HG03196 (cell line): ENCODE data around the gene PLEK2.
"Not testable (repeated sequence)": the region's sequence is repeated elsewhere in the genome, so short reads cannot be mapped to it uniquely, and the experiment has no call there.

Experiments
- ATAC-seq: cut with Tn5 transposase; IDR thresholded peaks from one replicate; pipeline ENCODE4 v1.9.1; 2021; ENCODE audit not compliant: unreplicated experiment

Gene PLEK2, protein sequence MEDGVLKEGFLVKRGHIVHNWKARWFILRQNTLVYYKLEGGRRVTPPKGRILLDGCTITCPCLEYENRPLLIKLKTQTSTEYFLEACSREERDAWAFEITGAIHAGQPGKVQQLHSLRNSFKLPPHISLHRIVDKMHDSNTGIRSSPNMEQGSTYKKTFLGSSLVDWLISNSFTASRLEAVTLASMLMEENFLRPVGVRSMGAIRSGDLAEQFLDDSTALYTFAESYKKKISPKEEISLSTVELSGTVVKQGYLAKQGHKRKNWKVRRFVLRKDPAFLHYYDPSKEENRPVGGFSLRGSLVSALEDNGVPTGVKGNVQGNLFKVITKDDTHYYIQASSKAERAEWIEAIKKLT

DNA sequence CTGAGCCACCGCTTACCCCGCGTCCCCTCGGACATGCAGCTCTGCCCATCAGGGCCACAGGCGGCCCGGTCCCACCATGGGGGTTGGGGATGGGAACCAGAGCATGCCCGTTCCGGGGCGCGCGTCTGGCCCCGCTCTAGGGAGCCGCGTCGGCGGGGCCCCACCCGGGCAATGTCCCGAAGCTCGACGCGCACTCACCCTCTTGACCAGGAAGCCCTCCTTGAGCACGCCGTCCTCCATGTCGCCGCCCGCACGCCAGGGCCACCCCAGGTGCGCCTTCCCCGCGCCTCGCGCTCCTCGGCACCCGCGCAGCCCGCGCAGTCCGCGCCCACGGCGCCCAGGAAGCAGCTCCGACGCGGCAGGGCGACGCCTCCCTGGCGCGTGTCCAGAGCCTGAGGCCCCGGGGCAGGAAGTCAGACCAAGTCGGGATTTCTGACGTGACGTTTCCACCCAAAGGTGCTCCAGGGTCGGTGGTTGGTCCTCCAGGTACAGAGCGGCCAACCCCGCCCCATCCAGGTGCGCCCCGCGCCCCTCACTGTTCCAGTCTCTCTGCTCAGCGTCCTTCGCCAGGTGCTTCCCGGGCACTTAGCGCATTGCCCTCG is at the start of gene PLEK2:
Gene PLEK2 (minus strand): TSS at position 346 of the 602 bp plus-strand sequence. CDS start 106 bp downstream, at position 240.
- ATAC-seq: no peak

DNA sequence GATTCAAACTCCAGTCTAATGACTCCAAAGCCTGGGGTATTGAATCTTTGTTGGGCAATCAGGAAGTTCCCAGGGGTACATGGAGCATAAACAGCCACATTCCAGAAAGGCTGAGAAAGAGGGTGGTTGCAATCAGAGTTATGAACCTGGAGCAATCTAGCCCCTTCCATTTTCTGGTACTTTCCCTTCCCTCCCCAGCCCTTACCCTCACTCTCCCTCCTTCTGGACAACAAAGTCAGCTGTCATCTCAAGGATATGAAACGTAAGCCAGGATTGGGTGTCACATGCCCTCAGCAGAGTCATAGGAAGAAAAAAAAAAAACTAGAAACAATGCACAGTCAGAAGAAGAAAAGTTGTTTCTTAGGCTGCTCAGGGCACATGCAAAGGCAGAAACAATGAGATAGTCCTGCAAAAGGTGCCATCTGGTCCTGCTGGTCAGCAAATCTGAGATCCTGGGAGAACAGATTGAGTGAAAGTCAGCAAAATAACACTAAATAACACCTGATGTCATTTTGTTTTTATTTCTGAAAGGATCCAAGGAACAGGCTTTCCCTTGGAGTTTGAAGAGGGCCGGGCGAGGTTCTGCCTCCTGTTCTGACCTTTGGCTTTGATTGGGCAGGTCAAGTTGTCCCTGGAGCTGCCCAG is 49.5 kb upstream of the PLEK2 start:
- ATAC-seq: no peak

DNA sequence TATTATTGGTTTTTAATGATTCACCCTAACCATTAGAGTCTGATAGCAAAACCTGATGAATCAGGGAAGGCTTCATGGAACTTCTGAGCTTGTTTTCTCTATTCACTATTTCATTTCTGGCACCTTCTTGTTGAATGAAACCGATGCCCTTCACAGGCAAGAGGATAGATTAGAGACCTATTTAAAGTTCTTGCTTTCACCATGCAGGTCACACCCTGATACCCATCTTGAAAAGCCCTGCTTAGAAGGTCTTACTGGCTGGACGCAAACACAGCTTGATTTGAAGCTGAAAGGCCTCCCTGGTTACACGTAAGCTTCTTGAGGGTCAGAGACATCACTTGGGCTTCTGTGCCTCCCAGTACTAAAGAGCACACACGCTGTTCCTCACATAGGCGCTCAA is 47.4 kb upstream of the PLEK2 start:
- ATAC-seq: no peak

DNA sequence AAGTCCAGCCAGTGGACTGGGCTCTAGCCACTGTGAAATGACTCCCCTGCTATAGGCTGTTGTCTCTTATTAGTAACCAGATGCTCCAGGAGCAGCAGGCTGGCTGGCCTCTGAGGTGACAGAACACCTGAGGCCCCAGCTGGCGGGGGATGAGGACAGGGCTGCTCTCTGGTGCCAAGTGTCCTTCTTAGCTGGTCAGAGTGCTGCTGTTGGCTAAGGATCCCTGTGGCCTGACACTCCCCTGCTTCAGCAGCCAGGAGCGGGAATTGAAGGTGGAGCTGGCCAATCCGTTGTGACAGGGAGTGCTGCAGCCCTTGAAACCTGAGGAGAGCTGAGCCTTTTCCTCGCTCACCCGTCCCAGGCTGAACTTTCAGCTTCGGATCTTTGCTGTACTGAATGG is 45.8 kb upstream of the PLEK2 start:
- ATAC-seq: no peak

DNA sequence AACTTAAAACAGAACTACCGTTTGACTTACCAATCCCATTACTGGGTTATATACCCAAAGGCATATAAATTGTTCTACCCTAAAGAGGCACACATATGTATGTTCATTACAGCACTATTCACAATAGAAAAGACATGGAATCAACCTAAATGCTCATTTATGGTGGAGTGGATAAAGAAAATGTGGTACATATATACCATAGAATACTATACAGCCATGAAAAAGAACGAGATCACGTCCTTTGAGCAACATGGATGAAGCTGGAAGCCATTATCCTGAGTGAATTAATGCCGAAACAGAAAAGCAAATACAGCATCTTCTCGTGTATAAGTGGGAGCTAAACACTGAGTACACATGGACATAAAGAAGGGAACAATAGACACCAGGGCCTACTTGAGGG is 44.8 kb upstream of the PLEK2 start:
- no peak for ATAC-seq

DNA sequence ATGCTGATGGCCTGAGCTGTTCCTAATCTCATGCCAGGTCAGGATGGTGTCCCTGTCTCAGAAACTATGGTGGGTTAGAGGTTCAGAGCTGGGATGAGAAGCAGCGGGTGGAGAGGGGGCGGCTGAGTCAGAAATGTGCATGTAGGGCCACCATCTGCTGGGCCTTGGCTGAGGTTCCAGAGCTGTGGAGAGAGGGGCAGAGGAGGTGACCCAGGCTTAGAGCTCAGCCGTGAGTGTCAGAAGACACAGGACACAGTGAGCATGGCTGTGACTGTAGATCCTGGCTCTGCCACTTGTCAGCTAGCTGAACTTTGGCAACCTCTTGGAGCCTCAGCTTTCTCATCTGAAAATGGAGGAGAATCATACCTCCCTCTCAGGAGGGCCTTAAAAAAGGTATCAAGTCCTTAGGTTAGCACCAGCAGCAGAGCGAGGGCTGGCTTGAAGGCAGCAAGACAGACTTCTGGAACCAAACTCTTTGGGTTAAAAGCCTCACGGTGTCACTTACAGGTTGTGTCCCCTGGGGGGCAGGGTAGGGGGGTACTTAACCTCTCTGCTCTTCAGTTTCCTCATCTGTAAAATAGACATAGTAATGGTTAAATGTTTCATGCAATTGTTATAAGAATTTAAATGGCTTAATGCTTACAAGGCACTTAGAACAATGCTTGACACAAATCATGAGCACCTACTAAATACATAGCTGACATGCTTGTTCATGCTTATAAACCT is 41.8 kb upstream of the PLEK2 start:
- no peak for ATAC-seq

DNA sequence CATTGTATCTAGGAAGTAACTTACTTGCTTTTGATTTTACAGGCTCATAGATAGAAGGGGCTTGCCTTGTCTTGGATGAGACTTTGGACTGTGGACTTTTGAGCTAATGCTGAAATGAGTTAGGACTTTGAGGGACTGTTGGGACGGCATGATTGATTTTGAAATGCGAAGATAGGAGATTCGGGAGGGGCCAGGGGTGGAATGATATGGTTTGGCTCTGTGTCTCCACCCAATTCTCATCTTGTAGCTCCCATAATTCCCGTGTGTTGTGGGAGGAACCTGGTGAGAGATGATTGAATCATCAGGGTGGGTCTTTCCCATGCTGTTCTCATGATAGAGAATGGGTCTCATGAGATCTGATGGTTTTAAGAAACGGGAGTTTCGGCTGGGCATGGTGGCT is 39.7 kb upstream of the PLEK2 start:
- not testable (repeated sequence) for ATAC-seq

DNA sequence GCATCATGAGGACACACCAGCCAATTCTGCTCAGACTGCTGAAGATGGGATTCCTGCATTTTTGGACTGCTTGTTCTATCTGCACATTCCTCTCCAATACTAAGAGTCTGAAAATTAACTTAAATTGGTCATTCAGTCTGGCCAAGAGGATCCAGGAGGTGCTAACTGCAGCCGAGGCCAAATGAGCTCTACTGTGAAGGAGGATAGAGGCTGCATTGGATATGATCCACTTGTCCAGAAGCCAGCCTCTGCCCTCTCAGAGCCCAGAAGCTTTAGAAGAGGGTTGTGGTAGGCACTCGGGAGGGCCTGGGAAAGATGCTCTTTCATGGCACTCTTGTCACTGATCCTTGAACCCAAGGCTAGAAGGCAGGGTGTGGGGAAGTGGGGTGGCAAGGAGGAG is 37.1 kb upstream of the PLEK2 start:
- ATAC-seq: no peak

DNA sequence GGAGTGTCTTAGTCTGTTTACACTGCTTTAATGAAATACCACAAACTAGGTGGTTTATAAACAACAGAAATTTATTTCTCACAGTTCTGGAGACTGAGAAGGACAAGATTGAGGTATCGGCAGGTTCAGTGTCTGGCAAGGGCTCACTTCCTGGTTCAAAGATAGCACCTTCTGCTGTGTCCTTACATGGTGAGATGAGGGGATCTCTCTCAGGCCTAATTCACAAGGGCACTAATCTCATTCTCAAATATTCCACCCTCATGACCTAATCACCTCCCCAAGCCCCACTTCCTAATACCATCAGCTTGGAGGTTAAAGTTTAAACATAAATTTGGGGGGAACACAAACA is 35.0 kb upstream of the PLEK2 start:
- ATAC-seq: no peak

DNA sequence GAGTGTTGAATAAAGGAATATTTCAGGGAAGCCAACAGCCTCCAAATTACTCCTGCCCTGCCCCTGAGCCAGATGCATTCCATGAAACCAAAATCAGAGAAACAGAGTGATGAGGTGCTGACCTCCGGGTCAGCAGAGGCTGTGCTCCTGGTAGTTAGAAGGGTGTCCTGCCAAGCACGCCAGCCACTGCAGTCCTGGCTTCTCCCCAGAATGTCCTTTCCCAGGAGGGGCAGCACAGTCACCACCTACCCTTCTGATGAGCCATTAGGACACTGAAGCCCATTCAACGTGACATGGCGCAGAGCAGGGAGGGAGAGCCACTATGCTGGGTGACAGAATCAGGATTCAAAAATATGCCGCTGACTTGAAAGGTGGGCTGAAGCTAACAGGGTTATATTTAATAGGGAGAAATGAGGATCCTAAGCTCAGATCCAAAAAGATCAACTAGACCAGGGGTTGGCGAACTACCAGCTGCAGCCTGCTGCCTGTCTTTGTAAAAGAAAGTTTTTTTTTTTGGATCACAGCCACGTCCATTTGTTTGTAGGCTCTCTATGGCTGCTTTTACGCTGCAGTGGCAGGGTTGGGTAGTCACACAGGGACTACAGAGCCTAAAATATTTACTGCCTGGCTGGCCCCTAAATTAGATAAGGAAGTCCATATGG is 34.5 kb upstream of the PLEK2 start:
- ATAC-seq: no peak

DNA sequence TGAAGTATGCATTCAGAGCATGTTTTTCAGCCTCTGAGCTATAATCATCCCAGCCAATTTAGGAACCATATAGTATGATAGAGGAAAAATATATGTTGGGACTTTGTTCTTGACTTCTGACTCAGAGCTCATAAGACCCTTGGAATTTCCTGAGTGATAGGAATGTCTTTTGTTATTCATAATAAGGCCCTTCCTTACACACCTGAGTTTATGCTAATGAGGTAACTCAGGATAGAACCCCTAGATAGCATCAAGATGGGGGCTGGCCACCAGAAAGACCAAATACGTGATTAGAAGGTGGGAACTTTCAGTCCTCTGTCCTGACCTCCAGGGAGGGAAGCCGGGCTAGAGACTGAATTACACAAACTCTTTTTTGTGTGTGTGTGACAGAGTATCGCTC is 32.4 kb upstream of the PLEK2 start:
- no peak for ATAC-seq

DNA sequence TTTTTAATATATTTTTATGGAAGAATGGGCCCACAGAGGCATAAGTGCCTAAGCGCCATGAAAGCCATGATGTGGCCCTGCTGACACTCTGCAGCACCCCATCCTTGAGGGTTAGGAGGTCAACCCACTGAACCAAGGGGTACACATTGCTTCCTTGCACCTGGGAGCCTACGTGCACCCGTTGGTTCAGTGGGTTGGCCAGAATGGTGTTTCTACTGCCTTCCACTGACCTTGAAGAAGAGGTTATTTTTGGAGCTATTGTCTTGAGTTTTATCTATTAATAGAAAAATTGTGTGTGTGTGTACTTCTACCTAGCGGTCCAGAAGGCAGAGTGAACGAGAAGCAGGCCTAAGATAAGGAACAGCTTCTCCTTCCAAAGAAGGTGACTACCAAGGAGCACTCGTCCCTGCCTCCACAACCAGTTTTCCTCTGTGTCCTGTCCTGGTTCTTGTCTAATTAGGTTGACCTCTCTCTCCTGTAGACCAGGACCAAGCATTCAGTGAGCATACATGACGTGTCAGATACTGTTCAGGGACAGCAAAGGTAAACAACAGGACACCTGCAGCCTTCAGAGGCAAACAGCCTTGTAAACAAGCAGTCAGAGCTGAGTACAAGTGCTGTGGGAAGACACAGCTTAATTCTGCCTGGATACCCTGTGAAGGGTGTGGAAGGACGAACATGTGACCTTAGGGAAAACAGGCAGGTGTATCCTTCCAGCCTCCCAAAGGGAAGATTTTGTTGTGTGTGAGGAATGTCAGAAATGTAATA is 30.4 kb upstream of the PLEK2 start:
- ATAC-seq: no peak

DNA sequence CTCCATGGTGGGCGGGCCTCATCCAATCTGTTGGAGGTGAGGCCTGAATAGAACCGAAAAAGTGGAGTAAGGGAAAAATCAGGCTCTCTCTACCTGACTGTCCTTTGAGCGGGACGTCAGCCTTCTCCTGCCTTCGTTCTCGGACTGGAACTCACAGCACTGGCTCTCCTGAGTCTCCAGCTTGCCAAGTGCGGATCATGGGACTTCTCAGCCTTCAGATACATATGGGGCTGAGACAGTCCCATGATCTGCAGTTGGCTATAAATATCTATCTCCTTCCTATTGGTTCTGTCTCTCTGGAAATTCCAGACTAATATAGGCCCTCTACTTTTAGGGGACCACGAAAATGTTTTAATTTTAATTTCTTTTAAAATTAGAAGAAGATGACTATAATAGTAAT is 29.7 kb upstream of the PLEK2 start:
- ATAC-seq: no peak

DNA sequence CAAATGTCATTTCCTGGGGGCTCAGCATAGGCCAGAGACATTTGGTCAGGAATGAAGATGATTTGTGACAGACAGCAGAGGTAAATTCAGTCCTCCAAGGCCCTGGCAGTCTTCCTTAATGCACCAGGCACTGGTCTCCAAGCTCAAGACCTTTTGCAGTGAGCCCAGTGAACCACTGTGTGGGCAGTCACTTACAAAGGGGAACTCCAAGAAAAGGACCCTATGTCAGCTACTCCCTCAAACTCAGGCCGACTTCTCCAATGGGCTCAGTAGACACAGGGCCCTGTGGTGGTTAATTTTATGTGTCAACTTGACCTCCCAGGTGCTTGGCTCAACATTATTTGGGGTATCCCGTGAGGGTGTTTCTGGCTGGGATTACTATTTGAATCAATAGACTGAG is 29.3 kb upstream of the PLEK2 start:
- no peak for ATAC-seq

DNA sequence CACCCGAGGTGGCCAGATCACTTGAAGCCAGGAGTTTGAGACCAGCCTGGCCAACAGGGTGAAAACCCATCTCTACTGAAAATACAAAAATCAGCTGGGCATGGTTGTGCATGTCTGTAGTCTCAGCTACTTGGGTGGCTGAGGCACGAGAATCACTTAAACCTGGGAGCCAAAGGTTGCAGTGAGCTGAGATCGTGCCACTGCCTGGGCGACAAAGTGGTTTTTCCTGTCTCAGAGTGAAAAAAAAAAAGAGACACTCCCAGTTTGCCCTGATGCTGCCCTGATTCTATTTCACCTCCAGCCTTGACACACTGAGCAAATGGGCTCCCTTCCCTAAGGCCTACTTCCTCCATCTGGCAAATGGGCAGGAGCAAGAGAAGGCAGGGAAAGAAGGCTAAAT is 28.5 kb upstream of the PLEK2 start:
- ATAC-seq: no peak

DNA sequence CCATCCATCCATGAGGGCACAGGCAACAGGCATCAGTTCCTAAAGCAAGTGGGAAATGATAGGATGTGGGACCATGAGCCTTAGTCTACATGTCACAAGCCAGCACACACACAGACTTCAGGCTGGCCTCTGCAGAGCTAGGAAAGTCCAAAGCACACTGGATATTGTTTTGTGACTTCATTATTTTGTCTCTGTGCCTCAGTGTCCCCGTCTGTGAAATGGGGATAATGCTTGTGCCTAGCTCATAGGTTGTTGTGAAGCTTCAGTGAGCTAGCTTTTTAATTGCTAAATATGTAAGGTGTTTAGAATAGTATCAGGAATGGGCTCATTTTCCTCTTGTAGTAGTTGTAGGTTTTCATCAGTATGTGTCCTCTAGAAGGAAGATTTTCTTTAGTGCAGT is 27.0 kb upstream of the PLEK2 start:
- no peak for ATAC-seq

DNA sequence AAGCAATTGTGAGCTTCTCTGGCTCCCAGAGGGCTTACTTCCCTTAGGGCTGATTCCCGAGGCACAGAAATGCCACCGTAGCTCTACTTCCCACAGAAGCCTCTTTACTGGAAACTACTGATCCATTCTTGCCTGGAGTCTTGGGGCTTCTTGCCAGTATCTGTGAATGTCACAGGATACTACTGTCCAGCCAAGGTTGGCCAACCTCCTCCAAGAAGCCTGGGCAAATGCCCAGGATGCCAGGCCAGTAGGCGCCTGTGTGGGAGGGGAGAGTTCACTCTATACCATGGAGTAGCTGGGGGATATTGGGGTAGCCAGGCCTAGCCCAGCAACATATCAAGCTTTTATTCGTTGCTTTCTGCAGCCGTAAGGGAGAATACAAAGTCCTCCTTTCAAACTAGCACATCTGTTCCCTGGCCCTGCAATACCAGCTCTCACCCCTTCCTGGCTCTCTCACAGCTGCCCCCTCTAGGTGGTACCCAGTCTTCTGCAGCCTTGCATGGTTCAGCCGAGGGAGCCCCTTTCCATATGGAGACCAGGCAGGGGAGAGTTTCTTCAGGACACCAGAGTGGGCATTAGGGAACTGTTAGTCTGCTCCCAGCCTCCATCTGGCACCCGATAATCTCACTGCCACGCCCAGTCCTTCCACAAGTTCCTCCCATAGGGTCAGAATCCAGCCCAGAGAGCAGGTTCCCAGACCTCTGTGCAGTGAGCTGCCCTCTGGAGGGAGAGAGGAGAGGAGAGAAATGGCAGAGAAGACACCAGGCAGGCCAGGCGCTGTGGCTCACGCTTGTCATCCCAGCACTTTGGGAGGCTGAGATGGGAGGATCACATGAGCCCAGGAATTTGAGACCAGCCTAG is 24.3 kb upstream of the PLEK2 start:
- no peak for ATAC-seq

DNA sequence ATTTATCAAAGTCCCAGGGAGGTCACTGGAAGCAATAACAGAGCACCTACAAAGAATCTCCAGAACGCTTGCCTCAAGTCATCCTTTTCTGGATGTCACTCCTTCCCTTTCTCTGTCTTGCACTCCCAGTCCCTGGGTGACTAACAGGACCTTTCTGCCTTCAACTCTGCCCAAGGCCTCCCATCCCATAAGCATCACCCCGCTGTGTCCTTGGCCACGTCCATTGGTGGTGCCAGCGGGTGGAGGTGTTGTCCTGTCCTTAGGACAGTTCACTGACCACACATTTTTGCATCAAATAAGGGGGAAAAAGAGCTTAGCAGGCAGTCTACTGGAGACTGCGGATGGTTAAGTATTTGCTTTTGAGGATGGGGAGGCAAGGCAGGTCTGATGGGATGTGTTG is 23.6 kb upstream of the PLEK2 start:
- ATAC-seq: no peak

DNA sequence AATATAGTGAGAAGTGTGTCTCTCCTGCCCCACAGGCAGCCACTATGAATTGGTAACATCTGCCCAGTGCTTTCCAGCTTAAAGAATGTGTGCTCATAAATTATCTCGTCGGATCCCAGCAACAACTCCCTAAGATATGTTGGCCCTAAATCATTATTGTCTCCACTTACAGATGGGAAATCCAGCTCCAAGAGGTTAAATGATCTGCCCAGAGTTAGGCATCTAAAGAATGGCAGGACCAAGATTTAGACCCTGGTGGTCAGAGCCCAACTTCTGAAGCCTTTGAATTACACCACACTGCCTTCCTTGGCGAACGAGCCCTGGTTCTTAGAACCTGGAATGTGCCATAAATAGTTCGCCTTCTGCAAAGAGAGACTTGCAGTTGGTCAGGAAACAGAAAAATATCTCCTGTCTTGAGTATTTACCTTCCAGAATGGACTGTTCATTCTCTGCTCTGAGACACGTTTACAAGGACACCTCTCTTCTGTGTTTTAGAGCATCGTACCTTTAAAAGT is 20.1 kb upstream of the PLEK2 start:
- ATAC-seq: no peak
